ENCODE results near the gene GGACT. TPM values are rescaled to one million over a fixed set of nuclear protein-coding genes. Genes with fewer than 3 reads are reported as not detected.

Gene GGACT
- total RNA-seq, 2 experiments from 2014 or later: 5.3 to 6.3 TPM

DNA sequence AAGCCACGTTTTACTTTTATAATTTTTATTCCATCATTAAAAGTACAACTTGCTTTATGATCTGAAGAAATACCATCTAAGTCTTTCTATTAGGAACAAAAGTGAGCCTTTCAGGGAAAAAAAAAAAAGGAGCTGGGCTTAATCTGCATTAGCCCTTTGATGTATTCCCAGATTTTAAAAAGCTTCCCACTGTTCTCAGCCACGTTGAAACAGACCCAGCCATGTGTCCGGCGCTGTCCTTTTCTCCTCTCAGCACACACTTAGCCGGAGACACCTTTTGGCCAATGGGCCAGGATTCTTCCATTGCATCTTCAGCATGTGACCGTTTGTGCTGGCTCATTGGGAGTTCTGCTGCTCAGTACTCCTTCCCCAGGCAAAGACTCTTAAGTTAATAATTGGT lies 105.5 kb downstream of the GGACT start:
- no peak overlapping the region for H3K27ac Mint-ChIP-seq
- peaks cover 7% of the 10 kb centered on the region for H3K4me1 Mint-ChIP-seq
- DNase-seq: no peak
- H3K4me3 Mint-ChIP-seq: no peak overlapping the region
- H3K9me3 Mint-ChIP-seq: no peaks in the 10 kb centered on the region
- H3K36me3 Mint-ChIP-seq: peaks cover 2% of the 10 kb centered on the region
- H3K27me3 Mint-ChIP-seq: no peaks in the 10 kb centered on the region

GRCh38 chr13:100480676-100481075 lies 107.9 kb downstream of the GGACT start:
- no peak overlapping the region for H3K27ac Mint-ChIP-seq
- H3K36me3 Mint-ChIP-seq: peaks cover 2% of the 10 kb centered on the region
- H3K4me1 Mint-ChIP-seq: peaks cover 7% of the 10 kb centered on the region
- H3K4me3 Mint-ChIP-seq: no peak overlapping the region
- H3K9me3 Mint-ChIP-seq: no peaks in the 10 kb centered on the region
- H3K27me3 Mint-ChIP-seq: no peaks in the 10 kb centered on the region
- no peak for DNase-seq

Other genes starting within 250 kb of the GGACT start
- 10 to 100 TPM; 13.4 to 16.8 TPM for gene TMTC4, start 86.0 kb upstream of the GGACT start, total RNA-seq